ENCODE measurements around the gene ZRANB3.

Gene ZRANB3

GRCh38 chr2:135150725-135151124 is 380.3 kb downstream of the ZRANB3 start:
- no peak for ATAC-seq
- TF ChIP-seq CREB5 (CRISPR knock-in tag; IDR thresholded peaks at IDR 0.05; ENCODE audit: low read depth), result no peak
- no peak for TF ChIP-seq GLIS3 (CRISPR knock-in tag; IDR thresholded peaks at IDR 0.05)
- no peak for TF ChIP-seq RARB (CRISPR knock-in tag; IDR thresholded peaks at IDR 0.05)
- TF ChIP-seq CSRNP3 (CRISPR knock-in tag; IDR thresholded peaks at IDR 0.05), result no peak
- TF ChIP-seq BACH2 (CRISPR knock-in tag; IDR thresholded peaks at IDR 0.05; ENCODE audit: borderline replicate concordance), result no peak
- no peak for TF ChIP-seq ZC3H10 (CRISPR knock-in tag; IDR thresholded peaks at IDR 0.05)
- no peak for TF ChIP-seq SNAI2 (CRISPR knock-in tag; IDR thresholded peaks at IDR 0.05)
- no peak for TF ChIP-seq ISL1 (CRISPR knock-in tag; IDR thresholded peaks at IDR 0.05)
- no peak for TF ChIP-seq ESRRG (CRISPR knock-in tag; IDR thresholded peaks at IDR 0.05)
- no peak for TF ChIP-seq ZNF8 (CRISPR knock-in tag; IDR thresholded peaks at IDR 0.05)
- TF ChIP-seq TOX (CRISPR knock-in tag; IDR thresholded peaks at IDR 0.05; ENCODE audit: borderline replicate concordance), result no peak
- TF ChIP-seq POU6F1 (CRISPR knock-in tag; IDR thresholded peaks at IDR 0.05; ENCODE audit: borderline replicate concordance, low read depth), result no peak

GRCh38 chr2:135149251-135149650 is 381.8 kb downstream of the ZRANB3 start:
- TF ChIP-seq ARNTL (CRISPR knock-in tag; IDR thresholded peaks at IDR 0.05; ENCODE audit: borderline replicate concordance, low read depth), result no peak
- TF ChIP-seq SNAI2 (CRISPR knock-in tag; IDR thresholded peaks at IDR 0.05), result no peak
- TF ChIP-seq BACH2 (CRISPR knock-in tag; IDR thresholded peaks at IDR 0.05; ENCODE audit: borderline replicate concordance), result no peak
- no peak for TF ChIP-seq PATZ1 (CRISPR knock-in tag; IDR thresholded peaks at IDR 0.05; ENCODE audit: borderline replicate concordance)
- TF ChIP-seq ZNF70 (CRISPR knock-in tag; IDR thresholded peaks at IDR 0.05), result no peak
- no peak for TF ChIP-seq ZFP3 (CRISPR knock-in tag; IDR thresholded peaks at IDR 0.05)
- TF ChIP-seq ZC3H10 (CRISPR knock-in tag; IDR thresholded peaks at IDR 0.05), result no peak
- TF ChIP-seq ISL1 (CRISPR knock-in tag; IDR thresholded peaks at IDR 0.05), result no peak
- no peak for TF ChIP-seq TSHZ2 (CRISPR knock-in tag; IDR thresholded peaks at IDR 0.05)
- no peak for ATAC-seq

- TF ChIP-seq ISL1 (CRISPR knock-in tag; IDR thresholded peaks at IDR 0.05) (no peak), ZNF70 (CRISPR knock-in tag; IDR thresholded peaks at IDR 0.05) (no peak), RARB (CRISPR knock-in tag; IDR thresholded peaks at IDR 0.05) (no peak), CREB5 (CRISPR knock-in tag; IDR thresholded peaks at IDR 0.05; ENCODE audit: low read depth) (no peak), ESRRG (CRISPR knock-in tag; IDR thresholded peaks at IDR 0.05) (no peak), TSHZ2 (CRISPR knock-in tag; IDR thresholded peaks at IDR 0.05) (no peak), BACH2 (CRISPR knock-in tag; IDR thresholded peaks at IDR 0.05; ENCODE audit: borderline replicate concordance) (no peak), POU6F1 (CRISPR knock-in tag; IDR thresholded peaks at IDR 0.05; ENCODE audit: borderline replicate concordance, low read depth) (no peak), ZNF8 (CRISPR knock-in tag; IDR thresholded peaks at IDR 0.05) (no peak), OSR1 (CRISPR knock-in tag; IDR thresholded peaks at IDR 0.05) (no peak)
- ATAC-seq, result no peak
Measured at GRCh38 chr2:135144343-135144742, 386.7 kb downstream of the ZRANB3 start.

Measured in SK-N-SH treated with all-trans-retinoic acid at 6 μM for 48 hours (cell line).